ENCODE results near the gene P2RY8.
"Not testable (repeated sequence)": the region's sequence is repeated elsewhere in the genome, so short reads cannot be mapped to it uniquely, and the experiment has no call there.

Gene P2RY8

DNA sequence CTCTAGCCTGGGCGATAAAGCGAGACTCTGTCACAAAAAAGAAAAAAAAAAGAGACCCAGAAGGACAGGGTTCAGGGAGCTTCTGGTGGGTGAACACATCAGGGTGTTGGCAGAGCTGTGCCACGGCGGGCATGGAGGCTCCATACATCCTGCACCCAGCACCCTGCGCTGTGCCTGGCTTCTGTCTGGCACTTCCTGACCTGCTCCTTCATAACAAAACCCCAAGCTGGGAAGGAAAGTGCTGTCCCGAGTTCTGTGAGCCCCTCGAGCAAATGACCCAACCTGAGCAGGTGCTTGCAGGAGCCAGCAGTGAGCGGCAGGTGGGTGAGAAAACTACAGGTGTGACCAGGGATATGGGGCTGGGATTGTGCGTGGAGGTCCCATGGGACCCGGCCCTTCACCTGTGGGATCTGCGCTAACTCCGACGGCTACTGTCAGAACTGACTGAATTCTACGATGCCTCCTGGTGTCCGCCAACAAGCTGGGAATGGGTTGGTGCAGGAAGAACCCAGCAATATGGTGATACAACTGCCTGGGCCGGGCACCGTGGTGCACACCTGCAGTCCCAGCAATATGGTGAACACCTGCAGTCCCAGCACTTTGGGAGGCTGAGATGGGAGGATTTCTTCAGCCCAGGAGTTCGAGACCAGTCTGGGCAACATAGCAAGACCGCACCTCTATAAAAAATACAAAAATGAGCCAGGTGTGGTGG lies 103.2 kb downstream of the P2RY8 start:
- no peak overlapping the region for H3K4me3 ChIP-seq (ENCODE audit: low read depth, low read length)
- TF ChIP-seq CTCF (IDR thresholded peaks at IDR 0.05; ENCODE audit: borderline replicate concordance, insufficient read depth, low read depth, low read length), result no peak

GRCh38 chrX:1430451-1430850 lies 106.5 kb downstream of the P2RY8 start:
- no peak overlapping the region for H3K4me3 ChIP-seq (ENCODE audit: low read depth, low read length)

GRCh38 chrX:1427756-1428155 lies 109.2 kb downstream of the P2RY8 start:
- no peak for TF ChIP-seq CTCF (IDR thresholded peaks at IDR 0.05; ENCODE audit: borderline replicate concordance, insufficient read depth, low read depth, low read length)
- H3K4me3 ChIP-seq (ENCODE audit: low read depth, low read length), result no peak overlapping the region

More at GRCh38 chrX:1430451-1430850, 106.5 kb downstream of the P2RY8 start:
- TF ChIP-seq CTCF (IDR thresholded peaks at IDR 0.05; ENCODE audit: borderline replicate concordance, insufficient read depth, low read depth, low read length), result no peak

- H3K4me3 ChIP-seq (ENCODE audit: low read depth, low read length), result not testable (repeated sequence)
Measured at GRCh38 chrX:1426321-1426720, 110.7 kb downstream of the P2RY8 start.

- no peak for TF ChIP-seq CTCF (IDR thresholded peaks at IDR 0.05; ENCODE audit: borderline replicate concordance, insufficient read depth, low read depth, low read length)
Measured at GRCh38 chrX:1425381-1425780, 111.6 kb downstream of the P2RY8 start.

GRCh38 chrX:1424147-1424851 lies 112.7 kb downstream of the P2RY8 start:
- H3K4me3 ChIP-seq (ENCODE audit: low read depth, low read length), result no peak overlapping the region
- no peak for TF ChIP-seq CTCF (IDR thresholded peaks at IDR 0.05; ENCODE audit: borderline replicate concordance, insufficient read depth, low read depth, low read length)

More at GRCh38 chrX:1425381-1425780, 111.6 kb downstream of the P2RY8 start:
- H3K4me3 ChIP-seq (ENCODE audit: low read depth, low read length), result no peak overlapping the region

GRCh38 chrX:1423215-1423614 lies 113.8 kb downstream of the P2RY8 start:
- no peak for TF ChIP-seq CTCF (IDR thresholded peaks at IDR 0.05; ENCODE audit: borderline replicate concordance, insufficient read depth, low read depth, low read length)
- no peak overlapping the region for H3K4me3 ChIP-seq (ENCODE audit: low read depth, low read length)
